Kidney epithelial cell (primary cell): ENCODE data around the gene ANKRD62. TPM values are rescaled to one million over a fixed set of nuclear protein-coding genes. Genes with fewer than 3 reads are reported as not detected.
"Not testable (repeated sequence)": the region's sequence is repeated elsewhere in the genome, so short reads cannot be mapped to it uniquely, and the experiment has no call there.

ENCODE experiments used
- DNase-seq: peaks from one replicate; pipeline ENCODE4 v3.0.0-alpha.2; 2010; ENCODE audit warnings: low read depth
- H3K27me3 ChIP-seq: 2 replicates; pipeline ENCODE4 v1.6.0; 2011; ENCODE audit warnings: low read length; ENCODE audit not compliant: control insufficient read depth, insufficient read depth
- H3K36me3 ChIP-seq: 2 replicates; pipeline ENCODE4 v1.5.1; 2011; ENCODE audit warnings: low read length; ENCODE audit not compliant: control insufficient read depth, insufficient read depth
- H3K4me3 ChIP-seq: 2 replicates; pipeline ENCODE4 v1.5.1; 2011; ENCODE audit warnings: low read depth, mild to moderate bottlenecking, control low read depth, low read length
- total RNA-seq: library from RNA; depleted of rRNA; stranded (reverse); fragments of >200 nt; gene quantifications from 2 replicates; pipeline ENCODE4 v1.2.3, GENCODE V29; 2015
- TF ChIP-seq, protein P1 (sequence below): IDR thresholded peaks from 2 replicates; pipeline ENCODE4 v1.5.1; 2011; ENCODE audit warnings: mild to moderate bottlenecking, moderate library complexity, low read length, control low read depth, inconsistent platforms; ENCODE audit not compliant: insufficient read depth, poor library complexity, severe bottlenecking

The ANKRD62 gene
- total RNA-seq, 1 donor from 2014 or later = not detected

DNA sequence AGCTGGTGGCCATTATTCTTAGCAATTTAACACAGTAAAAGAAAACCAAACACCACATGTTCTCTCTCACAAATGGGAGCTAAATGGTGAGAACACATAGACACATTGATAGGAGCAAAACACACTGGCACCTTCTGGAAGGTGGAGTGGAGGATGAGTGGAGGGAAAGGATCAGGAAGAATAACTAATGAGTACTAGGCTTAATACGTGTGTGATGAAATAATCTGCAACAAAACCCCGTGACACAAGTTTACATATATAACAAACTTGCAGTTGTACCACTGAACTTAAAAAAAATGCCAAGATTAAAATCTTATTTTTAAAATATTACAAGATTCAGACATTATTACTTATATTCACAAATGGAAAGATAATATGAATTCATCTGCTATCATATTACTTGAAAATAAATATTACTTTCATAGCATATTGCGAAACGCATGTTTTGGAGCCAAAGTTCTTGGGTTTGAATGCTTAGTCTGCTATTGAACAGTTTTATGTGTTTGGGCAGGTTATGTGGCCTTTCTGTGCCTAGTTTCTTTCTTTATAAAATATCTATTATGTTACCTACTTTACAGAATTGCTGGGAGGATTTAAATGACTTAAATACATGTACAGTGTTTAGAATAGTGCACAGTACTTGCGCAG lies 20.5 kb downstream of the ANKRD62 start:
- no peaks in the 10 kb centered on the region for H3K27me3 ChIP-seq
- DNase-seq = no peak
- TF ChIP-seq, protein P1, sequence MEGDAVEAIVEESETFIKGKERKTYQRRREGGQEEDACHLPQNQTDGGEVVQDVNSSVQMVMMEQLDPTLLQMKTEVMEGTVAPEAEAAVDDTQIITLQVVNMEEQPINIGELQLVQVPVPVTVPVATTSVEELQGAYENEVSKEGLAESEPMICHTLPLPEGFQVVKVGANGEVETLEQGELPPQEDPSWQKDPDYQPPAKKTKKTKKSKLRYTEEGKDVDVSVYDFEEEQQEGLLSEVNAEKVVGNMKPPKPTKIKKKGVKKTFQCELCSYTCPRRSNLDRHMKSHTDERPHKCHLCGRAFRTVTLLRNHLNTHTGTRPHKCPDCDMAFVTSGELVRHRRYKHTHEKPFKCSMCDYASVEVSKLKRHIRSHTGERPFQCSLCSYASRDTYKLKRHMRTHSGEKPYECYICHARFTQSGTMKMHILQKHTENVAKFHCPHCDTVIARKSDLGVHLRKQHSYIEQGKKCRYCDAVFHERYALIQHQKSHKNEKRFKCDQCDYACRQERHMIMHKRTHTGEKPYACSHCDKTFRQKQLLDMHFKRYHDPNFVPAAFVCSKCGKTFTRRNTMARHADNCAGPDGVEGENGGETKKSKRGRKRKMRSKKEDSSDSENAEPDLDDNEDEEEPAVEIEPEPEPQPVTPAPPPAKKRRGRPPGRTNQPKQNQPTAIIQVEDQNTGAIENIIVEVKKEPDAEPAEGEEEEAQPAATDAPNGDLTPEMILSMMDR = no peak

DNA sequence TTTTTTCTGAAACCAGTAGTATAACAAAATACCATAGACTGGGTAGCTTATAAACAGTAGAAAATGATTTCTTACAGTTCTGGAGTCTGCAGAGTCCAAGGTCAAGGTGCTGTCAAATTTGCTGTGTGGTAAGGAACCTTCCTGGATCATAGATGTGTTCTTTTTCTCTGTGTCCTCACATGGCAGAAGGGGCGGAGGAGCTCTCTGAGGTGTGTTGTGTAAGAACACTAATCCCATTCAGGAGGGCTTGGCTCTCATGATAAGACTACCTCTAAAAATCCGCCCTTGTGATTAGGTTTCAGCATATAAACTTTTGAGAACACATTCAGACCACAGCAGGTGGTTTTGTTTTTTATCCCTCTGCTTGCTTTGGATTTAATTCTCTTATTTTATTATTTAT lies 25.7 kb downstream of the ANKRD62 start:
- Histone ChIP-seq H3K4me3 (no peak overlapping the region), H3K27me3 (no peaks in the 10 kb centered on the region), H3K36me3 (no peaks in the 10 kb centered on the region)
- no peak for DNase-seq
- TF ChIP-seq, protein P1 = no peak

More for the DNA sequence above, 20.5 kb downstream of the ANKRD62 start:
- Histone ChIP-seq H3K36me3 (no peaks in the 10 kb centered on the region), H3K4me3 (no peak overlapping the region)

DNA sequence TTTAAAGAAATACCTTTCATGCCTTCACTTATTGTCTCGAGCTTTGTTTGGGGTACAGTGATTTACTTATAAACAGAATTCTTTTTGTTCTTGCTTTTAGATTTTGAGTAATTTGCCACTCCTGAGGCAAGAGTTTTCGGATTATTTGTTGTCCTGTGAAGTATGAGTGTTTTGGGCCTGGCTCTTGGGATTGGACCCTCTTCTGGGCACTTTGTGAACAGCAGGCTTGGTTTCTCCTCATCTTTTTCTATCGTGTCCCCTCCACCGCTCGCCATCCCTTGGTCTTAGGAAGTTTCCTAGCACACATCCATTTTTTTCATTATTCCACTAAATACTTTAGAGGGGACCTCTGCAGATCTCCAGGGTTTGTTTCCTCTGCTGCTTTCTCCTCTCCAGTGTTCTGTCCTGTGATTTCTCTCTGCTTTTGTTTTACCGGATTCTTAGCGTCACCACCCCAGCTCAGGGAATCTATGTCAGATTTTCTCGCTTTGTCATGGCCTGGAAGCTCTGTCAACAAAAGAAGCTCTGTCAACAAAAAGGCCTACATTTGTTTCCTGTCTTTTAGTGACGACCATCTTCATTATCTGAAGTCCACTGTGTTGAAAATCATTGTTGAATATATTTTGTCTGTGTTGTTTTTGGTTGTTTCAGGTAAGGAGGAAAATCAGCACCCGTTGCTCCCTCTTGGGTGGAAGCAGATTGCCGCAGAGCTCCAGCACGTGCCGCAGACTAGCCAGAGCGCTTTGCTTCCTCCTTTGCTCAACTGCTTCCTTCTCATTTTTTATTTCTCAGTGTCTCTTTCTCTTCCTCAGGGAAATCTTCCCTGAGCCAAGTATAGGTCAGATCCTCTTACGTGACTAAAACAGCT lies 27.8 kb downstream of the ANKRD62 start:
- DNase-seq = no peak
- Histone ChIP-seq H3K4me3 (no peak overlapping the region), H3K27me3 (no peaks in the 10 kb centered on the region), H3K36me3 (no peaks in the 10 kb centered on the region)
- TF ChIP-seq, protein P1 = no peak

DNA sequence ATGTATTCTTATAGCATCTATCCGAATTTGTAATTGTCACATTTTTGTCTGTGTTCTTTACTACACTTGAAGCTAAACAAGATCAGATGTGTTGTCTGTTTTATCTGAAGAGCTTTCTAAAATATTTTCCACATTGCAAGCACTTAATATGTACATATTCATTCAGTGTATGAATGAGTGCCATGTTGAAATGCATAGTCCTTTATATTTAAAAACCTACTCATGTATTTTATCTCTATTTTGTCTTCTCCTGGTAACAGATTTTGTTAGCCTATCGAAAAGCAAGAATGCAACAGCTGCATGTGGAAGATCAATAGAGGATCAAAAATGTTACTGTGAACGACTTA lies 28.4 kb downstream of the ANKRD62 start:
- not testable (repeated sequence) for H3K36me3 ChIP-seq, H3K27me3 ChIP-seq, DNase-seq, H3K4me3 ChIP-seq

DNA sequence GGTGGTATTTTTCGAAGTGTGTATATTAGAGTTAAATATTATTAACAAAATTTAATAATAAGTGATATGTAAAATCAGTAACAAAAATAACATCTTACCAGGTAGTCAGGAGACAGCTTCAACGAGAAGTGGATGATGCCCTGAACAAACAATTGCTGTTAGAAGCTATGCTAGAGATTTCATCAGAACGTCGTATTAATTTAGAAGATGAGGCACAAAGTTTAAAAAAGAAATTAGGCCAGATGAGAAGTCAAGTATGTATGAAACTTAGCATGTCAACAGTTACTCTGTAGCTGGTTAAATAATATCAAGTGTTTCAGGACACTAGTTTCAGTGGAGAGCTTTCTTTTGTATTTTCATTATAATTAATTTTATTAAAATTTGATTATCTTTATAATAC lies 34.0 kb downstream of the ANKRD62 start:
- DNase-seq, H3K27me3 ChIP-seq, H3K4me3 ChIP-seq, H3K36me3 ChIP-seq: not testable (repeated sequence)

DNA sequence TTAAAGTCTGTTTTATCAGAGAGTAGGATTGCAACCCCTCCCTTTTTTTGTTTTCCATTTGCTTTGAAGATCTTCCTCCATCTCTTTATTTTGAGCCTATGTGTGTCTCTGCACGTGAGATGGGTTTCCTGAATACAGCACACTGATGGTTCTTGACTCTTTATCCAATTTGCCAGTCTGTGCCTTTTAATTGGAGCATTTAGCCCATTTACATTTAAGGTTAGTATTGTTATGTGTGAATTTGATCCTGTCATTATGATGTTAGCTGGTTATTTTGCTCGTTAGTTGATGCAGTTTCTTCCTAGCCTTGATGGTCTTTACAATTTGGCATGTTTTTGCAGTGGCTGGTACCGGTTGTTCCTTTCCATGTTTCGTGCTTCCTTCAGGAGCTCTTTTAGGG lies 45.2 kb downstream of the ANKRD62 start:
- H3K36me3 ChIP-seq, H3K4me3 ChIP-seq, DNase-seq, H3K27me3 ChIP-seq: not testable (repeated sequence)

DNA sequence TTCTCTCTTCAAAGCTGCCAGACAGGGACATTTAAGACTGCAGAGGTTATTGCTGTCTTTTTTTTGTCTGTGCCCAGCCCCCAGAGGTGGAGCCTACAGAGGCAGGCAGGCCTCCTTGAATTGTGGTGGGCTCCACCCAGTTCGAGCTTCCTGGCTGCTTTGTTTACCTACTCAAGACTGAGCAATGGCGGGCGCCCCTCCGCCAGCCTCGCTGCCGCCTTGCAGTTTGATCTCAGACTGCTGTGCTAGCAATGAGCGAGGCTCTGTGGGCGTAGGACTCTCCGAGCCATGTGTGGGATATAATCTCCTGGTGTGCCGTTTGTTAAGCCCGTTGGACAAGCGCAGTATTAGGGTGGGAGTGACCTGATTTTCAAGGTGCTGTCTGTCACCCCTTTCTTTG lies 47.2 kb downstream of the ANKRD62 start:
- not testable (repeated sequence) for H3K36me3 ChIP-seq, DNase-seq, H3K27me3 ChIP-seq, H3K4me3 ChIP-seq

DNA sequence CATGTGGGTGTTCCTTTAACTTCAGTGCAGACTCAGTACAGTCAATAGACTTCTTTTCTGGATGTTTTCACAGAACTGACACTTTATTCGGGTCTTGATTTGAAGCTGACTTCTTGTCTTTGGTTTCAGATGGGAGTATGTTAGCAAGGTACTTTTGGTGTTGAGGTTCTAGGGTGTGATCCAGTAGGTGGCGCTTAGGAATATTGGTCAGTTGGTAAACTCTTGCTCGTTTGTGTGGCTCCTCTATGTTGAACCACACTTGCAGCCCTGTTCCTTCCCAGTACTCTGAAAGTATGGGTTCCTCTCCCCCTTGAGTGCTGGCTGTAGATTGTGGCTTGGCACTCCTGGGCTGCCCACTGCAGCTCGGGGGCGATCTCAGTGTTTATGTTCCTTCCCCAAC lies 48.1 kb downstream of the ANKRD62 start:
- not testable (repeated sequence) for DNase-seq, H3K36me3 ChIP-seq, H3K4me3 ChIP-seq, H3K27me3 ChIP-seq

DNA sequence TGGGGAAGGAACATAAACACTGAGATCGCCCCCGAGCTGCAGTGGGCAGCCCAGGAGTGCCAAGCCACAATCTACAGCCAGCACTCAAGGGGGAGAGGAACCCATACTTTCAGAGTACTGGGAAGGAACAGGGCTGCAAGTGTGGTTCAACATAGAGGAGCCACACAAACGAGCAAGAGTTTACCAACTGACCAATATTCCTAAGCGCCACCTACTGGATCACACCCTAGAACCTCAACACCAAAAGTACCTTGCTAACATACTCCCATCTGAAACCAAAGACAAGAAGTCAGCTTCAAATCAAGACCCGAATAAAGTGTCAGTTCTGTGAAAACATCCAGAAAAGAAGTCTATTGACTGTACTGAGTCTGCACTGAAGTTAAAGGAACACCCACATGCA lies 55.8 kb downstream of the ANKRD62 start:
- not testable (repeated sequence) for H3K36me3 ChIP-seq, DNase-seq

More for the DNA sequence above, 55.8 kb downstream of the ANKRD62 start:
- not testable (repeated sequence) for H3K27me3 ChIP-seq, H3K4me3 ChIP-seq
